ENCODE measurements around the gene MACROD2. TPM values are rescaled to one million over a fixed set of nuclear protein-coding genes. Genes with fewer than 3 reads are reported as not detected.

Gene MACROD2
- total RNA-seq, 6 experiments from 2014 or later: 0.05 to 0.57 (median 0.11) TPM; not detected in 1

- no peak for TF ChIP-seq CTCF (IDR thresholded peaks at IDR 0.05)
- Mint-ChIP-seq H3K36me3 (ENCODE audit: low read depth) (no peaks in the 10 kb centered on the region), H3K4me3 (no peak overlapping the region), H3K27ac (no peak overlapping the region), H3K27me3 (ENCODE audit: insufficient read depth) (no peaks in the 10 kb centered on the region), H3K4me1 (ENCODE audit: low read depth) (no peaks in the 10 kb centered on the region), H3K9me3 (peaks cover 42% of the 10 kb centered on the region)
- no peak for DNase-seq
Measured at GRCh38 chr20:14687313-14687712, 692.0 kb downstream of the MACROD2 start.

- DNase-seq: no peak
- no peak overlapping the region for H3K4me3 Mint-ChIP-seq
- H3K36me3 Mint-ChIP-seq (ENCODE audit: low read depth): no peaks in the 10 kb centered on the region
- H3K27ac Mint-ChIP-seq: no peak overlapping the region
- no peaks in the 10 kb centered on the region for H3K4me1 Mint-ChIP-seq (ENCODE audit: low read depth)
- no peaks in the 10 kb centered on the region for H3K27me3 Mint-ChIP-seq (ENCODE audit: insufficient read depth)
- no peak for TF ChIP-seq CTCF (IDR thresholded peaks at IDR 0.05)
- H3K9me3 Mint-ChIP-seq: peaks cover 43% of the 10 kb centered on the region
Measured at GRCh38 chr20:14688005-14688404, 692.7 kb downstream of the MACROD2 start.

GRCh38 chr20:14691994-14692393 is 696.7 kb downstream of the MACROD2 start:
- Mint-ChIP-seq H3K27ac (no peak overlapping the region), H3K36me3 (ENCODE audit: low read depth) (no peaks in the 10 kb centered on the region), H3K4me3 (no peak overlapping the region), H3K27me3 (ENCODE audit: insufficient read depth) (no peaks in the 10 kb centered on the region), H3K9me3 (peaks cover 57% of the 10 kb centered on the region), H3K4me1 (ENCODE audit: low read depth) (no peaks in the 10 kb centered on the region)
- no peak for DNase-seq
- TF ChIP-seq CTCF (IDR thresholded peaks at IDR 0.05): no peak

GRCh38 chr20:14696478-14696877 is 701.2 kb downstream of the MACROD2 start:
- H3K36me3 Mint-ChIP-seq (ENCODE audit: low read depth): no peaks in the 10 kb centered on the region
- H3K4me1 Mint-ChIP-seq (ENCODE audit: low read depth): no peaks in the 10 kb centered on the region

DNA sequence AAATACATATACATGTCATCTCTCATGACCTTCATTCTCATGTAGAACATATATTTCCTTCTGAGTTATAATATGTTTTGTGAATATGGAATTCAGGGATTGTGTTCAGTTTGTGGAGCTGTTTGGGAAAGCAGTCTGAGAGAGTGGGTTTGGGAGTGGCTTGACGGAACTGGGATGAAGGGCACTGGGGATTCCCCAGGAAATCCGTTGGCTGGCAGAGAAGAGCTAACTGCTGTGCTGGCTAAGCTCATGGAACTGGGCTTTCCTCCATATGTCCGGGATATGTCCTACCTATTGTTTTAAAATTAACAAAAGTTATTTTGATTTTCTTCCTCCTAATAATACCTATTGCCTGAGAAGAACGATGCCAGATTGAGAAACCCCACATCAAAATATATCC is 701.6 kb downstream of the MACROD2 start:
- Mint-ChIP-seq H3K4me1 (ENCODE audit: low read depth) (no peaks in the 10 kb centered on the region), H3K4me3 (no peak overlapping the region), H3K36me3 (ENCODE audit: low read depth) (no peaks in the 10 kb centered on the region), H3K9me3 (peaks cover 54% of the 10 kb centered on the region), H3K27ac (no peak overlapping the region), H3K27me3 (ENCODE audit: insufficient read depth) (peaks cover 1% of the 10 kb centered on the region; the same call in 1 of the 2 replicates)
- no peak for TF ChIP-seq CTCF (IDR thresholded peaks at IDR 0.05)
- no peak for DNase-seq

More at GRCh38 chr20:14696478-14696877, 701.2 kb downstream of the MACROD2 start:
- Mint-ChIP-seq H3K9me3 (peaks cover 58% of the 10 kb centered on the region), H3K27me3 (ENCODE audit: insufficient read depth) (peaks cover 1% of the 10 kb centered on the region; the same call in 1 of the 2 replicates), H3K4me3 (no peak overlapping the region), H3K27ac (no peak overlapping the region)
- TF ChIP-seq CTCF (IDR thresholded peaks at IDR 0.05): no peak
- DNase-seq: no peak

- H3K4me3 Mint-ChIP-seq: no peak overlapping the region
- H3K4me1 Mint-ChIP-seq (ENCODE audit: low read depth): no peaks in the 10 kb centered on the region
- no peak for DNase-seq
- no peak for TF ChIP-seq CTCF (IDR thresholded peaks at IDR 0.05)
- no peaks in the 10 kb centered on the region for H3K36me3 Mint-ChIP-seq (ENCODE audit: low read depth)
- H3K9me3 Mint-ChIP-seq: peaks cover 57% of the 10 kb centered on the region
- H3K27me3 Mint-ChIP-seq (ENCODE audit: insufficient read depth): peaks cover 1% of the 10 kb centered on the region; the same call in 1 of the 2 replicates
- no peak overlapping the region for H3K27ac Mint-ChIP-seq
Measured at GRCh38 chr20:14698125-14698524, 702.8 kb downstream of the MACROD2 start.
